Esophagus muscularis mucosa (tissue), 3 donors: Measurements from ENCODE around the gene TMEM258.

ENCODE experiments used
- POLR2A ChIP-seq: fragments of 450-650 bp; IDR thresholded peaks from one replicate; pipeline ENCODE4 v1.6.1; 2017; ENCODE audit warnings: antibody characterized with exemption, moderate library complexity, mild to moderate bottlenecking, low read depth
- POLR2AphosphoS5 ChIP-seq, 2 donors: sonication (generic); formaldehyde crosslinking; IDR thresholded peaks; one replicate each; pipeline ENCODE4 v1.6.1; 2017; ENCODE audit warnings: antibody characterized with exemption in 2 of 2
- TF ChIP-seq, protein P1 (sequence below), 3 experiments: fragments of 200-600 bp in 2 of 3; fragments of 450-650 bp in 1 of 3; sonication (generic) in 2 of 3; IDR thresholded peaks; one replicate each; pipeline ENCODE4 v1.5.1; 2017 to 2019; ENCODE audit warnings: antibody characterized with exemption in 3 of 3, mild to moderate bottlenecking in 2 of 3, moderate library complexity in 1 of 3

- TF ChIP-seq, protein P1, sequence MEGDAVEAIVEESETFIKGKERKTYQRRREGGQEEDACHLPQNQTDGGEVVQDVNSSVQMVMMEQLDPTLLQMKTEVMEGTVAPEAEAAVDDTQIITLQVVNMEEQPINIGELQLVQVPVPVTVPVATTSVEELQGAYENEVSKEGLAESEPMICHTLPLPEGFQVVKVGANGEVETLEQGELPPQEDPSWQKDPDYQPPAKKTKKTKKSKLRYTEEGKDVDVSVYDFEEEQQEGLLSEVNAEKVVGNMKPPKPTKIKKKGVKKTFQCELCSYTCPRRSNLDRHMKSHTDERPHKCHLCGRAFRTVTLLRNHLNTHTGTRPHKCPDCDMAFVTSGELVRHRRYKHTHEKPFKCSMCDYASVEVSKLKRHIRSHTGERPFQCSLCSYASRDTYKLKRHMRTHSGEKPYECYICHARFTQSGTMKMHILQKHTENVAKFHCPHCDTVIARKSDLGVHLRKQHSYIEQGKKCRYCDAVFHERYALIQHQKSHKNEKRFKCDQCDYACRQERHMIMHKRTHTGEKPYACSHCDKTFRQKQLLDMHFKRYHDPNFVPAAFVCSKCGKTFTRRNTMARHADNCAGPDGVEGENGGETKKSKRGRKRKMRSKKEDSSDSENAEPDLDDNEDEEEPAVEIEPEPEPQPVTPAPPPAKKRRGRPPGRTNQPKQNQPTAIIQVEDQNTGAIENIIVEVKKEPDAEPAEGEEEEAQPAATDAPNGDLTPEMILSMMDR (IDR thresholded peaks at IDR 0.05): peak; percentile 31 to 52 (median 48)
- no peak for TF ChIP-seq POLR2A
- TF ChIP-seq POLR2AphosphoS5 (IDR thresholded peaks at IDR 0.05): no peak
Observed at GRCh38 chr11:61752117-61752924, 40.1 kb downstream of the TMEM258 start, which contains the start of gene MYRF.
